Measurements from ENCODE around the gene ERG.

ERG gene

DNA sequence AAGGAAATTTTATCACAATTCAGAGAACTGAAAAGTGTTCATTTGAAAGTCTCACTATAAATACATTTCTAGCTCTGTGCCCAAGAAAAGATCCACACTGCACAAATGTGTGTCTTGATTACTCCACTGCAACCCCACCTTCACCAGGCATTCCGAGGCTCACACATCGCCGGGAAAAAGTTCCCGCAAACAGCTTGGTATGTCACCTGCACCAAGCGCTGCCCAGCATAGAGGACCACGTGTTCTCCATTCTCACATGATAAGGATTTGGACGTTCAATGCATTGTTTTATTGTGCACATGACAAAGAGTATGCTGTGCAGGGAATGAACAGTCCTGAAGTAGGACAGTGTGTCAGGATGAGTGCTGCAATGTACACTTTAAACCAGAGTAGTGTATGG is 70.1 kb downstream of the ERG start:
- DNase-seq, result no peak

DNA sequence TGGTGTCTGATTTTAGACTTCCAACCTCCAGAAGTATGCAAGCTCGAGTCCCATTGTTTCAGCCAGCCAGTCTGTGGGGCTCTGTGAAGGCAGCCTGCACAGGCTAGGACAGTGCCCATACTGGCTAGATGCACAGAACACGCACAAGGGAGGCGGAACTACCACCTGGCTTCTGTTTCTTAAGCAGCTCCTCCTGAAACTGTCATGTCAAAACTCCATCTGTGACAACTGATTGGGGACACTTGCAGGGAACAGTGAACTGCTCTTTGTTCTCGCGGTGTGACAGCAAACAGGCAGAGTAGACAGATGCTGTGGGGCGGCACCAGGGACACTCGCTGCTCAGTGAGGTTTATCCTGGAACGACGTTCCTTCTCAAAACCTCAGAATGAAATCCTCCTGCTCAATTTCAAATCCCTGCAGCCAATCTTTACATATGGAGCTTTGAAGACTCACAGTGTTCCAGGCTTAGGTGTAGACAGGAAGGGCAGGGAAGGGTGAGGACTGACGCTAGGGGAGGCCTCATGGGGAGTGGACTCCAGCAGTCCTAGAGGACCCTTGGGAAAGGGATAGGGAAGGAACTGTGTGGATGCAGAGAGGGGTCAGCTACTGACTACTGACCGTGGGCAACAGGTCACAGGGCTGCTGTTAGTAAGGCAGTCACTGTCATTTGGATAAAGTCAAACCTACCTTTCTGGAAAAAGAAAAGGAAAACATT is 73.8 kb downstream of the ERG start:
- DNase-seq, result no peak

DNA sequence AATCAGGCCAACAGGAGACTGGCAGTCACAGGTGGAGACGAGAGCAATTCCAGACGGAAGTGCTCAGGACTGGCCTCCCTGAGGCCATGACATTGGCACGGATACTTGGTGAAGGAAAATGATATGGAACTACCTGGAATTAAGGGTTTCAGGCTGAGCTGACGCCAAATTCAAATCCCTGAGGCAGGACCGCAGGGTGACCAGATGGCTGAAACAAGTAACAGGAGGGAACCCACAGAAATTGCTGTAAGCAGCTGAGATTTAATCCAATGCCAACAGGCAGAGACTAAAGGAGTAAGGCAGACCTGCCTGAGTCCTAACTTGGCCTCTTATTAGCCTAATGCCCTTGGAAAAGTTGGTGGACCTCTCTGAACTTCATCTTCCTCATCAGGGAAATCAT is 76.2 kb downstream of the ERG start:
- DNase-seq, result no peak

DNA sequence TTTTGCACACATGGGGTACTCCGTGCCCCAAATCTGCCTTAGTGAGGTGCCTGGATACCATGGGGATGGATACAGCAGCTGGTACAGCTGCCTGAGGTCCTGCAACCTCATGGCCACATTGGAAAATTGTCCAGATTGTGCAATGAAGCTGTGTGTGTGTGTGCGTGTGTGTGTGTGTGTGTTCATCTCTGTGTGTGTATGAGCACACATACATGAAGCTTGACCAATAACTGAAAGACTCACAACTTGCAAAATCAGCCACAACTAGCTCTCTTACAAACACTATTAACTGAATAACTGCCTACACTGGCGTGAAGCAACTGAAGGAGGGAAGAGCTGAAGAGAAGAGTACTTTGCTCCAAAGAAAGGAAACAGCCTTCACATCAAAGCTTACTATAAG is 78.1 kb downstream of the ERG start:
- DNase-seq, result no peak

DNA sequence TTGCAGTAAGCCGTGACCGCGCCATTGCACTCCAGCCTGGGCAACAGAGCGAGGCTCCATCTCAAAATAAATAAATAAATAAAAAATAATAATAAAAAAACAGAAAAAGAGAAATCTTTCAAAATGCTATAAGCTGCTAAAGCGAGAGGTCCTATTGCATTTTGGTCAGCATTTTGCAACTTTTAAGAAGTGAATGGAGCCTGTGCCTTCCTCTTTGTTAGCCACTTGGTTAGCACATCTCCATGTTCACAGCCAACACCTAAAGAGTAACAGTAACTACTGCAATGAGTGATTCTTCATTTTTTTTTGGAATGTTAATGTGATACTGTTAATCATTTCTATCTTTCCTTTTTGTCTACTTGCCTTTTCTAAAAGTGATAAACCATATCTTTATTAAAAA is 80.6 kb downstream of the ERG start:
- DNase-seq, result no peak

DNA sequence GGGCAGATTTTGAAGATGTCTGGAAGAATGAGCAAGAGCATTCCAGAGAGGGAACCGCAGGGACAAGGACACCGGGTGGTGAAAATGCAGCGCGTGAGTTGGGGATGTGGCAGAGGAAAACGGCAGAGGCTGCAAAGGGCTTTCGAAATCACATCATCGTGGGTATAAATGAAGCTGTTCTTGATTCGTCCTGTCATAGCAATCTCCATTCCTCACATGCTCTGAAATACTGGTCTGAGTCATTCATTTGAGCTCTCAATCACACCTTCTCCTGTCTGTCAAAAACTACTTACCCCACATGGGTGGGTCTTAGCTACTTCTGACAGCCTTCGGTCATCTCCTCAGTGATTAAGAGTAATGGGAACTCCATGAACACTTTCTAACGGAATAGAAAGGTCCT is 81.5 kb downstream of the ERG start:
- DNase-seq, result no peak

DNA sequence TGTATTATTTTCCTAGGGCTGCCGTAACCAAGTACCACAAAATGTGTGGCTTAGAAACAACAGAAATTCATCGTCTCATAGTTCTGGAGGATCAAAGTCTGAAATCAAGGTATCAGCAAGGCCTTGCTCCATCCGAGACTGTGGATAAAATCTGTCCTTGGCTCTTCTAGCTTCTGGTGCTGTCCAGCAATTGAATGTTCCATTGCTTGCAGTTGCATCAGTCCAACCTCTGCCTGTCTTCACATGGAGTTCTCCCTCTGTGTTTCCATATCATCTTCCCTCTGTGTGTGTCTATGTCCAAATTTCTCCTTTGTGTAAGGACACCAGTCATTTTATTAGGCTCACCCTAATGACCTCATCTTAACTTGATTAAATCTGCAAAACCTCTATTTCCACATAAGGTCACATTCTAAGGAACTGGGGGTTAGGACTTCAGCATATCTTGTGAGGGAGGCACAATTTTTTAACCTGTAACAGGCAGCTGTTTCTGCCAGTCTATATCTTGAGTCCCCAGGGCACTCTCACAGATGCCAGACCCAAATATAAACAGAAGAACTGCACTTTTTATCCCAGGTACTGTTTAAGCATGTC is 84.2 kb downstream of the ERG start:
- DNase-seq, result peak in 1 of 2 experiments; percentile 41

DNA sequence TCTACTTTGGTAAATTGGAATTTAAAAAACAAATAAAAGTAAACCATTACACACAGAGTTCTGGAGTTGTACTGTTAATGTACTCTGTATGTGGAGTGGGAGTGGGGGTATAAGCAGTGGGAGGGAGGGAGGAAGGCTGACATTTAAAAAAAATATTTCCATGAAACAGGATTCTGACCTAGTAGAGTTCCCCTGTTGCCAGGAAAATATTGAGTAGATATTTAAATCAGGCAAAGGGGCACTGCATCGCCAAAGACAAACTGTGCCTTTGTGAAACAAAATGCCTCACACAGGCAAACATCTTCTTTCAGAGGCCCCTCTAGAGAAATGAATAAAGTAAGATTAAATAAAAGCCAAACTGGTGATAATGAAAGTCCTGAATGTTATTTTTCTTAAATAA is 87.8 kb downstream of the ERG start:
- no peak for DNase-seq

DNA sequence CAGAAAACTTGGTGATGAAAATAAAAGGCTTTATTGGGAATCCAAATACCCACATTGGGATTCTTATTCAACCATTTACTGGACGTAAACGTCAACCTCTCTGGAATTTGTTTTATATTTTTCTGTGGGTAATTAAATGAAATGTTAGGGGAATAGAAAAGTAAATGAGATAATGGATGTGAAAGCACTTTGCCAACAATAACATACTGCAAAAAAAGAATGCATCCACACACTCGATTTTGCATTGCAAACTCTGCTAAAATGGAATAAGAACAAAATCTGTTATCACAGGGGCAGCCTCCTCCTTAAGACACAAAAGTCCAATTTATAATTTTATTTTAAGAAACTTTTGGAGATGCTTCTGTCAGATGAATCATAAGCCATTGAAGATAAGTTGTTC is 88.4 kb downstream of the ERG start:
- DNase-seq, result no peak

DNA sequence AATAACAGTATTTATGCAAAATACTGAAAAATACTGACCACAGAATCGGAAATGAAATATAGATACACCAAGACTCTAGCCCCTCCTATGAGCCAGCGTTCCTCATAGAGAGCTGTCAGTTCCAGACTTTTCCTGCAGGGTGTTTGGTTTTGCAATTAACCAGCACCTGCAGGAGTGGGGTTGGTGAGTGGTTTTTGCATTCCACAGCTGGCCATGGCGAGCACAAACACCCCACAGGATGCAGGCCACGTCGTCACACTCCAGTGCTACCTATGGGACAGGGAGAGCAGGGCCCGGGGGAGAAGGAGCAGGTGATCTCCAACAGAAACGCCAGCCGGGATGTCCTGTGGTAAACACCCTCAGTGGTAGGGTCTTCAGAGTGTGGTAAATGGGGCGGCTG is 94.1 kb downstream of the ERG start:
- DNase-seq, result no peak

DNA sequence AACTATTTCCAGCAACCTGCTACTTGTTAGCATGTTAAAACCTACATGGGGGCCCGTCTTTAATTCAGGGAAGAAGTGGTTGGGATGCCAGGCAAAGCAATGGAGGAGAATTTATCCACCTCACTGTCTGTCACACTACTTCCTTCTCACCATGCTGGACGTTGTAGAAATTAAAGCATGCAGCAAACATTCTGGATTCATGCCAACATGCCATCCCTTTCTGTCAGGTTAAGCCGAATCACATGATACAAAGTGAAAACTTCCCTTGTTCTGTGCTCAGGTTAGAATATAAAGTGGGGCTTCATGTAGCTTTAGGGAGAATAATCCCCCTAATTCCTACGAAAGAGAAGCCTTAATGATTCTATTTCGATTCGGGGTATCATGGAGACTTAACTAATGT is 95.5 kb downstream of the ERG start:
- DNase-seq, result no peak

DNA sequence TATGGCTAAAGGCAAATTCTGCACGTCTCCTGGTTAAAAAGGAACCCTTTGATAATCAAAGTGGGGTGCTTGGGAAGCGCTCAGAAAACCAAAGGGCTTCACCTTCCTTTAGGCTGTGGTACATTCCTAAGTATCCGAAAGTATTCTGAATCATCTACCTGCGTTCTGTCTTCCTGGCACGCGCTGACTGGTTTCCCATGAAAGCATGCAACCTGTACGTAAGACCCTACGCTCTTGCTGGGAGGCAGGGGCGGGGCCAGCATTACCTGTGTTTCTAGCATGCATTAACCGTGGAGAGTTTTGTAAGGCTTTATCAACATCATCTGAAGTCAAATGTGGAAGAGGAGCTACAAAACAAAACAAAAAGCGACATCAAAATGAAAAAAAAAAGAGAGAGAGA is 96.0 kb downstream of the ERG start:
- no peak for DNase-seq

DNA sequence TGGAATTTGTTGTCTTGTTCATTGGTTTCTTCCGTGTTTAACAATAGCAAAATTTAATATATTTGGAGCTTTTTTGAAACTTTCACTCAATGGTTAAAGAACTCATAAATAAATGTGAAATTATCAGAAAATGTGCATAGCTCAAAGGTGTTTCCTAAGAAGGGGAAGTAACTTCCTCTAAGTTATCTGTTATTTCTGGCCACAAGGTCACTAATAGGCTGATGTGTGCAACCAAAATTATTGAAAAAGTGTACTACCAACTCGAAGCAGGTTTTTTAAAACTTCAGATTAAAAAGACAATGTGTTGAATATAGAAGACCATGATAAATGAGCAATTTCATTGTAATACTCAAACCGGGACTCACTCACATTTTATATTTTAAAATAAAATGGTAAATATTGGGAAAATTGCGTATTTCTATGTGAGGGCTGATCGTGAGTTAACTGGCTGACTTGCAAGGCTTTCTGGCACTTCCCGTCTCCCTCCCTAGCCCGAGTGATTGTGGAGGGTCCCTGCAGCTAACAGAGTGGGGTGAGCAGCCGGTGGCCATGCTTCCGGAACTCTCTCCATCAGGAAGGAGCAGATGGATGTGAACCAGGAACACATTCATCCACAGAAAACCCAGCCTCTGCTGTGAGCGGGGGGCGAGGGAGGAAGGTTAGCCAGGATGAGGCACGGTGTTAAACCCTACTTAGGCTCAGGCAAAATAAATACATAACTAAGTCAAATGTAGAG is 96.9 kb downstream of the ERG start:
- no peak for DNase-seq

DNA sequence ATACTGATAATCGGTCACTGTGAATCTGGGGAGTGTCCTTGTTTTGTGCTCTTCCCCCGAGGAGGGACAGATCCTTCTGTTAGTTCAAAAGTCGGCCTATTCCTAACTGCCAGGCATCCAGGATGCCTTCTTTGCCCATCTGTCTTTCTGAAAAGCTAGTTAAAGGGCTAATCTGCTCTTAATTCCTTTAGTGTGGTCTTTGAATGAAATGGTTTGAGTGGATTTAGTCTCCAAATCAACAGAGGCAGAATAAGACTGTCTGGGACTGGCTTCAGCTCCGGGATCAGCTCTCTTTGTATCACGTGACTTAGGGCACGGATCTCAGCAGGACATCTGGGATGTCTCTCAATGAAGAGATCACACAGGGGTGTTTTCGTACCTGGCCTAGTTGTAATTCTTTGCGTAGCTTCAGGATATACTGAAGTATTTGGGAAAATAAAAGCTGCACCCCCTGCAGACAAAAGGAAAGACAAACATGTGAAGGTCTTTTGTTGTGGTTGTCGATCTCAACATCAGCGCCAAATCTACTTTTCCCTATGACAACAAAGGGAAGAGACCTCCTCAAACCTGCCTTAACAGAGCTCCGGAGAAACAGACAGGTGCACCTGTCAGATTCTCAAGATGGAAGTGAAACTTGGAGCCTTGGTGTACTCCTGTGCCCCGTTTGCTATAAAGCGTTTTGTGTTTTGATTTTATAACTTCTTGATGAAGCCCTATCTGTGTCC is 97.9 kb downstream of the ERG start:
- no peak for DNase-seq

DNA sequence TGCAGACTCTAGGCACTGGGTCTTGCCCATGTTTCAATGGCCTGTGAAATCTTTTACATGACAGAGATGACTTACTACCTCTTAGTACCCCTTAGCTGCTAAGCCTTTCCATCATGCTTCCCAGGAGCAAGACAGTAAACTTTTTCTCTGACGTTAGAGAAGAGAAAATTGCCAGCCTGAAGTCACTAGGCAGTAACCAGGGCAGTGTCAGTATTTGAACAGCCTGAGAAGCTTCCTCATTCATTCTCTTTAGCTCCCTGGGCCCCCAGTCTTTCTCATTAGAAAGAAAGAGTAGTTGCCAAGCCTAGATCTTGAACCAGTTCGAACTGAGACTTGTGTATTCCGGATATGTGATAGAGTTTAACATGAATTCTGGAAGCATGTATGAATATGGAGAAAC is 99.2 kb downstream of the ERG start:
- no peak for DNase-seq

DNA sequence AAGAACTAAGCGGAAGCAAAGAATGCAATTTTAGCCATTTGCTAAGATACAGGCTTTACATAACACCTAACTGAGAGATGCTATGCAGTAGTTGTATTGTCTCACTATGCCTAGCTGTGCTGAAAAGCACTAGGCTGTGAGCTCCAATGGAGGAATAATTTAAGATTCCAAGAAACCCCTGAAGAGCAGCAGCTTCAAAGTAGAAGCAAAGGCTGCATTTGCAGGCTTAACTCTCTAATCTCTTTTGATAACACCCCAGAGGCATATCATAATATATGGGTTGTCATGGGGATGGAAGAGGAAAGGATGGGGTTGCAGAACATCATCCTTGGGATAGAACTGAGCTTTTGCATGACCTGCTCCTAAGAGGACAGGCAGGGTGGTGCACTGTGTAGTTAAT is 102.0 kb downstream of the ERG start:
- DNase-seq, result no peak

DNA sequence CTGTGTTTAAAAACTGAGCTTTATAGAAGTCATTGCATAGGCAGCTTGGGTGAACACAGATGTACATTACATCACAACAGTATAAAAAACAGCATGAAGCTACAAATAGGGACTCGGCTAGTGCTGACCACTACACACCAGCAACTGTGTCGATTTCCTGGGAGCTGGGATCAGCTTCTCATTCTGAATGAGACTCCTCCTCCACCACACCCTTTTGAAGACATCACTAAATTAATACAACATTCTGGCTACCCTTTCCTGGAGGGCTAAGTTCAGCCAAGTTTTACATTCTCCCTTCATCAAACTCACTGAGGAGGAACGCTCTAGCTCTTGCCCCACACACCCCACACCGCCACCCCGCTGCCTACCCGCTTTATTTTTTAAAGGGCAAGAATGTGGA is 102.7 kb downstream of the ERG start:
- no peak for DNase-seq

DNA sequence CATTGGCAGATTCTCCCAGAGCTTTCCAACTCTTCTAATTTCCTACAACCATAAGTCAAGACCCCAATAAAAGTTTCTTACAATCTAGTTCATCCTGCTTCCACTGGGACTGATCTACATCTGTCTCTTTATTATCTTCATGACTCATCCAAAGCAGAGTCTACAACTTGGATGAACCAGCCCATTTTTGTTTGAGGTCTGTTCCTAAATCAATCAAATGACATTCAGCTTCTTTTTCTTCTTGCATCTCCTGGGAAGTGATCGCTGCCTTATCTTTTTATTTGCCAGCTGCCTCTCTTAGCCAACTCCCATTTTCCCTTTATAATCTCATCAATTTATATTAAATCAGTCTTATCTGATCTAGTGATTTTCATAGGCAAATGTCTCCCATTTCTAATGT is 105.6 kb downstream of the ERG start:
- no peak for DNase-seq

DNA sequence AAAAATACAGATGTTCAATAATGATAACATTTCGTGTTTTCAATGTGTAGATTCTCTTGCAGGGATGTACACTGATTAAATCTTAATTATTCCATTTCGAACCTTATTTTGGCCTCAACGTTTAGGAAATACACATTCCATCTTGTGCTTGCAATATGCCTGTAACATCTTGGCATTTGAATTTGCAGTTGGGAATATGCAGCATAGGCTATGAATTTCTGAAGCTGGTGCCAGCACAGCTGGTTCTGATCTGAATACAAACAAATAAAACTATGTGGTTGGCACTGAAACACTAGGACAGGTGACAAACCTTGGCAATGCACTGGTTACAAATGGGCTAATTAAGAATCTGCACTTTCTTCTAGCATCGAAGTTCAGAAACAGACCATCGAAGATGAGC is 108.4 kb downstream of the ERG start:
- DNase-seq, result no peak

DNA sequence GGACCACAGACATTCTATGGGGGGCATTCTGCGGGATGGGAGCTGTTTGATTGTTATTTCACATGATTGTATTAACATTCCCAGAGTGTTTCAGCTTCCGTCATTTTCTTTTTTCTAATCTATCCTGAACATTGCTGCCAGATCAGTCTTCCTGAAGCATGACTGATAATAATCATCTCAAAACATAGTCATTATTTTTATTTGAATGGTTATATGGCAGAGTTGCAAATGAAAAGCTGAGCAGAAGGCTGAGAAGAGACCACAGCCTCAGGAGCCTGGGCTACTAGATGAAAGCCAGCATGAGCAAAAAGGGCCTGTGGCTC is 109.0 kb downstream of the ERG start:
- DNase-seq, result no peak

DNA sequence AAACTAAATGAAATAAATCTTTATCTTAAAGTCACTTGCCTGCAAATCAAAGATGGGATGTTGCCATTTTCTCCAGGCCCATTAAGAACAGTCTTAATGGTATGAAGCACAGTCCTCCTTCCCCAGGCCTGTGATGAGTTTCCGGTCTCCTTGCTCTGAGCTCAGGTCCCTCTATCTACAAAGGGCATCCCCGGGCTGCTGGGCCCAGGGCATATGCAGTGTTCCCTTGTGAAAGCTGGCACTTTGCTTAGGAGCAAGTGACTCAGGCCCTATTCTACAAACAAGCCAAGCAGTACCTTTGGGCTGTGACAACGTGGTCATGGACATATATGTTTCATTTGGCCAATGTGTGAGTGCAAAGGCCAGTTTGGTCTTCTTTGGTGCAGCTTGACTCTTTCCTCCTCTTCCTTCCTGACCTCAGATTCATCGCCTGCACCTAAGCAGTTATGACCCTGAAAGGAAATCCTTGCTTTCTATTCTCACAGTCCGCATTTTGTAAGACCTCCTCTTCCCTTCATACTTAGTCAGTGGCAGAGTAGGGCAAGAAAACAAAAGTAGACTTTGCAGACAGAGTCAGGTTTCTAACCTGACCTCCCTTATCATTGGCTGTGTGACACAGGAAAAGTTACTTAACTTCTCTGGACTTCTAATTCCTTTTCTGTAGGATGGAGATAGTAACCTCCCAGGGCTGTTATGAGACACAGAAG is 109.5 kb downstream of the ERG start:
- no peak for DNase-seq

DNA sequence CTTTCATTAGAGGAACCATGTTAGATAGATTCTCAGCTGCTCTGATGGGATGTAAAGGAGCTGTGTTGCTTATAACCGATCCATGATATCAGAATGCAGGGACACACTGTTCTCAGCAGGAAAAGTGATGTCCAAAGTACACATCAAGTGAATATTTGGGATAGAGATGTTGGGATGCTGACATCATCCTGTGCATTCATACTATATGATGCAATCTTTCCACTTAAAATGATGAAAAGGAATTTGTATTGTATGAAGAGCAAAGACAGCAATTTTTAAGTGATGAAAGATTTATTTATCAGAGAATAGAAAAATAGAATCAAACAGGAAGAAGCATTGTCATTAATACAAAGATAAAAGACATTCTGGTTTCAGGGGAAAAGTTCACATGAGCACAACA is 110.1 kb downstream of the ERG start:
- no peak for DNase-seq

DNA sequence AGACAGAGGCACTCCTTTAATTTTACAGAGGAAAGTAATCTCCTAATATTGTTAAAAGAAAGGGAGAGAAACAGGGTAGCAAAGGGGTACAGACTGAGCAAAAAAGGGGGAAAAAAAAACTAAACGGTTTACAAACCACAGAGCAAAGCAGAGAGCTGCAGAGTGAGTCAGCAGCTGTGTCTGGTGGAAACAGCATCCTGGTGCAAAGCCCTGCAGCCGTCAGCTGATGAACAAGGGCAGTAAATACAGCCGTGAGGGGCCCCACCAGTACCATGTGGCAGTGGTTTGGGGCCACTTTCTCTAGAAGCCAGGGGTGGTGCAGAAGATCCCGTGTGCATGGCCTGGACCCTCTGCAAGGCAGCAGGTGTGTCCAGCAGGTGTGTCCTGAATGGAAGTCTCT is 111.3 kb downstream of the ERG start:
- DNase-seq, result no peak
